MM.1S (cell line): ENCODE data around the gene RALY.

Source experiments
- EZH2phosphoT487 ChIP-seq: fragments of 300-600 bp; sonication (generic); IDR thresholded peaks from 2 replicates; pipeline ENCODE4 v1.6.1; 2018; ENCODE audit warnings: antibody characterized with exemption, low read length
- TF ChIP-seq, protein P1 (sequence below): fragments of 300-600 bp; sonication (generic); IDR thresholded peaks from 2 replicates; pipeline ENCODE4 v1.5.1; 2016; ENCODE audit warnings: antibody characterized with exemption, low read length, mixed read lengths

DNA sequence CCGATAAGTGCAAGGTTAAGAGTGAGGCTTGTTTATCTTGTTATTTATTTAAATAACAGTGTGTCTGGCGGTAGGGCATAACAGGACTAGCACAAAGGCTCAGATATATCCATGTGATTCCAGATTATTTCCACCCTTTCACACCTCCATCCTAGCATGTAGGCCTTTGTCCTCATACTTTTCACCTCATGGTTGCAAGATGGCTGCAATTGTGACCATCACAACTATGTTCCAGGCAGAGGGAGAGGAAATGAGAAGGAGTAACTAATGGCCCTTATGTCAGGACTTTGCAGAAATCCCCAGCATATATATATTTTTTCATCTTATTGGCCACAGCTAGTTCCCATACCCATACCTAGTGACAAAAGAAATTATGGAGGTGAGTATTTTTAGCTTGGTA lies 23.5 kb upstream of the RALY start:
- TF ChIP-seq, protein P1, sequence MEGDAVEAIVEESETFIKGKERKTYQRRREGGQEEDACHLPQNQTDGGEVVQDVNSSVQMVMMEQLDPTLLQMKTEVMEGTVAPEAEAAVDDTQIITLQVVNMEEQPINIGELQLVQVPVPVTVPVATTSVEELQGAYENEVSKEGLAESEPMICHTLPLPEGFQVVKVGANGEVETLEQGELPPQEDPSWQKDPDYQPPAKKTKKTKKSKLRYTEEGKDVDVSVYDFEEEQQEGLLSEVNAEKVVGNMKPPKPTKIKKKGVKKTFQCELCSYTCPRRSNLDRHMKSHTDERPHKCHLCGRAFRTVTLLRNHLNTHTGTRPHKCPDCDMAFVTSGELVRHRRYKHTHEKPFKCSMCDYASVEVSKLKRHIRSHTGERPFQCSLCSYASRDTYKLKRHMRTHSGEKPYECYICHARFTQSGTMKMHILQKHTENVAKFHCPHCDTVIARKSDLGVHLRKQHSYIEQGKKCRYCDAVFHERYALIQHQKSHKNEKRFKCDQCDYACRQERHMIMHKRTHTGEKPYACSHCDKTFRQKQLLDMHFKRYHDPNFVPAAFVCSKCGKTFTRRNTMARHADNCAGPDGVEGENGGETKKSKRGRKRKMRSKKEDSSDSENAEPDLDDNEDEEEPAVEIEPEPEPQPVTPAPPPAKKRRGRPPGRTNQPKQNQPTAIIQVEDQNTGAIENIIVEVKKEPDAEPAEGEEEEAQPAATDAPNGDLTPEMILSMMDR, result no peak
- TF ChIP-seq EZH2phosphoT487, result no peak
